HG03135 (cell line): ENCODE data around the gene CEP170B.
"Not testable (repeated sequence)": the region's sequence is repeated elsewhere in the genome, so short reads cannot be mapped to it uniquely, and the experiment has no call there.

Experiments
- ATAC-seq: cut with Tn5 transposase; IDR thresholded peaks from one replicate; pipeline ENCODE4 v1.9.1; 2021; ENCODE audit warnings: mild to moderate bottlenecking, moderate library complexity; ENCODE audit not compliant: unreplicated experiment

Gene CEP170B

DNA sequence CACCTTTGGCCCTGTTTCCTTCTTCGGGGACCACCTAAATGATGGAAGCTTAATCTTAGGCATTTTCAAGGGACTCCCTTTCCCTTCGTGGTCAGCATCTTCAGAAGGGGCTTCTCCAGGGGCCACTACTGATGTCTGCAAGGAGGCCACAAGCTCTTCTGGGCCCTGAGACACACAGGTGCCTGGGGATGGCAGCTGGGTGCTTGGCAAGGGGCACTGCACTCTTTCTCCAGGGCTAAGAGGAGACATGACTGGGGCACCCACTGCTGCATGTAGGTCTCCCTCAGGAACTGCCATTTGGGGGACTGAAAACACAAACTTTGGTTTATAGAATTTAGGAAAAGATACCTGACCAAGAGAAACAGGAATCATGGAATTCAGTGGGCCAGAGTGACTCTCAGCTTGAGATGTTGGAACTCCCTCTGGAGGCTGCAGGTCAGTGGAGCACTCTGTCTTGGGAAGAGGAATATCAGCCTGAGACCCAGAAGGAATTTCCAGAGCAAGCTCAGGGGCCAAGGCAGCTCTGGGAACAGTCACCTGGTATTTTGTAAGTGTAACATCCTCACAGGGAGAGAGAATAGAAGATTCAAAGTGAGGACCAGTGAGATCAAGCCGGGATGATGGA, 75.6 kb downstream of the CEP170B start:
- no peak for ATAC-seq

DNA sequence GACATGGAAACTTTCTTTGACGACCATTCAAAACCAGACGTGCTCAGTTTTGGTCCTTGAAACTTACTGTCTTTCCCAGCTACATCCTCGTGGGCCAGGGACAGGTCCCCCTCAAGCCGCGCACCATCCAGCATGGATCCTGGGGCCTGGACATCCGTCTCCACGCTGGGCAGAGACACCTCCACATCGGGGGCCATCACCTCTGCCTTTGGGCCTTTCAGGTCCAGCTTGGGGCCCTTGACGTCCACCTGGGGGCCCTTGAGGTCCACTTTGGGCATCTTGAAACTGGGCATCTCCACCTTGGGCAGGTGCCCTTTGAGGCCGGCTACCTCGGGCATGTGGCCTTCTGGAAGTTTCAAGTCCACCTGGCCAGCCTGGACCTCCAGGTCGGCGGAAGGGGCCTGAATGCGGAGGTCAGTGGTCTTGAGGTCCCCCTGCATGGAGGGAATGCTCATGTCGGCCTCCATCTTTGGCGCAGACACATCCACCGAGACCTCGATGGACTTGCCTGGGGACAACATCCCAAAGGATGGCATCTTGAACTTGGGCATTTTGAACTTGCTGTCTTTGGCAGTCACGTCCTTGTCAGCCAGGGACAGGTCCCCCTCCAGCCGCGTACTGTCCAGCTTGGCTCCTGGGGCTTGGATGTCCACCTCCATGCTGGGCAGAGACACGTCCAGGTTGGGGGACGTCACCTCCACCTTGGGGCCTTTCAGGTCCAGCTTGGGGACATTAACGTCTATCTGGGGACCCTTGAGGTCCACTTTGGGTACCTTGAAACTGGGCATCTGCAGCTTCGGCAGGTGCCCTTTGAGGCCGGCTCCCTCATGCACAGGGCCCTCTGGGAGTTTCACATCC, 76.7 kb downstream of the CEP170B start:
- ATAC-seq, result no peak

DNA sequence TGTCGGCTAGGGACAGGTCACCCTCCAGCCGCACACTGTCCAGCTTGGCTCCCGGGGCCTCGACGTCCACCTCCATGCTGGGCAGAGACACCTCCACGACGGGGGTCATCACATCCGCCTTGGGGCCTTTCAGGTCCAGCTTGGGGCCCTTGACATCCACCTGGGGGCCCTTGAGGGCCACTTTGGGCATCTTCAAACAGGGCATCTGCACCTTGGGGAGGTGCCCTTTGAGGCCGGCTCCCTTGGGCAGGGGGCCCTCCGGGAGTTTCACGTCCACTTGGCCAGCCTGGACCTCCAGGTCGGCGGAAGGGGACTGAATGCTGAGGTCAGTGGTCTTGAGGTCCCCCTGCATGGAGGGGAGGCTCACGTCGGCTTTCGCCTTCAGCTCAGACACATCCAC, 77.5 kb downstream of the CEP170B start:
- ATAC-seq, result no peak

GRCh38 chr14:104943216-104944015, 78.3 kb downstream of the CEP170B start:
- not testable (repeated sequence) for ATAC-seq

GRCh38 chr14:104944016-104944308, 78.9 kb downstream of the CEP170B start:
- not testable (repeated sequence) for ATAC-seq

DNA sequence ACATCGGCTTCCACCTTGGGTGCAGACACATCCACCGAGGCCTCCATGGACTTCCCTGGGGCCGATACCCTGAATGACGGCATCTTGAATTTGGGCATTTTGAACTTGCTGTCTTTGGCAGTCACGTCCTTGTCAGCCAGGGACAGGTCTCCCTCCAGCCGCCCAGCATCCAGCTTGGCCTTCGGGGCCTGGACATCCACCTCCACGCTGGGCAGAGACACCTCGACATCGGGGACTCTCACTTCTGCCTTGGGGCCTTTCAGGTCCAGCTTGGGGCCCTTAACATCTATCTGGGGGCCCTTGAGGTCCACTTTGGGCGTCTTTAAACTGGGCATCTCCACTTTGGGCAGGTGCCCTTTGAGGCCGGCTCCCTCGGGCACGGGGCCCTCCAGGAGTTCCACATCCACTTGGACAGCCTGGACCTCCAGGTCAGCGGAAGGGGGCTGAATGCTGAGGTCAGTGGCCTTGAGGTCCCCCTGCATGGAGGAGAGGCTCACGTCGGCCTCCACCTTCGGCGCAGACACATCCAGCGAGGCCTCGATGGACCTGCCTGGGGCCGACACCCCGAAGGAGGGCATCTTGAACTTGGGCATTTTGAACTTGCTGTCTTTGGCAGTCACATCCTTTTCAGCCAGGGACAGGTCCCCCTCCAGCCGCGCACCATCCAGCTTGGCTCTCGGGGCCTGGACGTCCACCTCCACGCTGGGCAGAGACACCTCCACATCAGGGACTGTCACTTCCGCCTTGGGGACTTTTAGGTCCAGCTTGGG, 79.6 kb downstream of the CEP170B start:
- not testable (repeated sequence) for ATAC-seq

- not testable (repeated sequence) for ATAC-seq
These were observed 80.2 kb downstream of the CEP170B start for GRCh38 chr14:104945266-104945665.
